Left lobe of liver (tissue), 2 donors: ENCODE measurements around the gene ME3. TPM values are rescaled to one million over a fixed set of nuclear protein-coding genes. Genes with fewer than 3 reads are reported as not detected.

Experiments used
- ATAC-seq: fragments of 200-7000 bp; cut with Tn5 transposase; one replicate; pipeline ENCODE4 v1.9.1; 2020; ENCODE audit warnings: mild to moderate bottlenecking, moderate library complexity
- DNase-seq: peaks from one replicate; pipeline ENCODE4 v3.0.0-alpha.2; 2020; ENCODE audit warnings: low spot score
- total RNA-seq: library from RNA; stranded (reverse); gene quantifications from one replicate; pipeline ENCODE4 v1.2.1, GENCODE V29; 2021
- donor health status: DM: no; HTN: no; CAD: no; lungs with moderate emphysema.
- donor health status: DM: no; HTN: yes; CAD: no.

The ME3 gene
- total RNA-seq, 1 donor from 2014 or later: 4.0 TPM

DNA sequence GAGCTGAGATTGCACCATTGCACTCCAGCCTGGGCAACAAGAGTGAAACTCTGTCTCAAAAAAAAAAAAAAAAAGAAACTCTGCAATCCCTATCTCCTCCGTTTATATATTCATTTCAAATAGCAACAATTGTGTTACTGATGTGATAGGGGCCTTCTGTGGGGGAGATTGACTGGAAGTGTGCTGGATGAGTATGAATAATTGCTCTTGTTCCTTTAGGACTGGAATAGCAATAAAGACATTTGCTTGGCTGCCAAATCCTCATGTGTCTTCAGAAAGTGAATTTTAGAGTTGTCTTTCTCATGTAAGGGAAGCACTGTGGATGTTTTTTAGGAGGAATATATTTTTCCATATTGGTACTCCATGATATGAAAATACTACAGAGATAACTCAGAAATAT, 21.1 kb upstream of the ME3 start:
- ATAC-seq (no peak), DNase-seq (no peak)

DNA sequence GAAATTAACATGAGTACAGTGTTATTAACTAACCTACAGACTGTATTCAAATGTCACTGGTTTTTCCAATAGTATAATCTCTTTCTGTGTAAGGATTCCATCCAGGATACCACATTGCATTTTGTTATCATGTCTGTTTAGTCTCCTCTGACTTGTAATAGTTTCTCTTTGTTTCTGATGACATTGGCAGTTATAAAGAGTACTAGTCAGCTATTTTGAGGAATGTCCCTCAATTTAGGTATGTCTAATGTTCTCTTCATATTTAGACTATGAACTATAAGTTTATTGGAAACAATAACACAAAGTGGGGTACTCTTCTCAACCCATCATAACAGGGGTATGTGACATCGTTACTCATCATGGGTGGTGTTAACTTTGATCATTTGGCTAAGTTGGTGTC, 20.3 kb upstream of the ME3 start:
- ATAC-seq (no peak), DNase-seq (no peak)

DNA sequence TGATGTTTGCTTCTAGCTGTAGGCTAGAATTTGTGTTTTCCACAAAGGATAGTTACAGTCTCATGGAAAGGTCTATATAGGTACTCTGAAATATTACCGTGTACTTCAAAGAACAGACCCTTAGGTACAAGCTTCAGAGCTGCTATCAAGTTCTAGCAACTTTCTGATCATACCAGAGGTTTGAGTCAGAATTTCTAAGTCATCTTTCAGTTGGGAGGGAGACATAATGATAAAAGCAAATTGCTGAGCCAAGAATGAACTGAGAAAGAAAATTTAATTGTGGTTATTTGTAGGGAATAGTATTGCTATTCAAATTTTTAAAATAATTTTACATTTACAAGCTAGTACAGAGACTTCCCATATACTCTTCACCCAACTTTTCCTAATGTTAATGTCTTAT, 19.9 kb upstream of the ME3 start:
- no peak for DNase-seq
- no peak for ATAC-seq

DNA sequence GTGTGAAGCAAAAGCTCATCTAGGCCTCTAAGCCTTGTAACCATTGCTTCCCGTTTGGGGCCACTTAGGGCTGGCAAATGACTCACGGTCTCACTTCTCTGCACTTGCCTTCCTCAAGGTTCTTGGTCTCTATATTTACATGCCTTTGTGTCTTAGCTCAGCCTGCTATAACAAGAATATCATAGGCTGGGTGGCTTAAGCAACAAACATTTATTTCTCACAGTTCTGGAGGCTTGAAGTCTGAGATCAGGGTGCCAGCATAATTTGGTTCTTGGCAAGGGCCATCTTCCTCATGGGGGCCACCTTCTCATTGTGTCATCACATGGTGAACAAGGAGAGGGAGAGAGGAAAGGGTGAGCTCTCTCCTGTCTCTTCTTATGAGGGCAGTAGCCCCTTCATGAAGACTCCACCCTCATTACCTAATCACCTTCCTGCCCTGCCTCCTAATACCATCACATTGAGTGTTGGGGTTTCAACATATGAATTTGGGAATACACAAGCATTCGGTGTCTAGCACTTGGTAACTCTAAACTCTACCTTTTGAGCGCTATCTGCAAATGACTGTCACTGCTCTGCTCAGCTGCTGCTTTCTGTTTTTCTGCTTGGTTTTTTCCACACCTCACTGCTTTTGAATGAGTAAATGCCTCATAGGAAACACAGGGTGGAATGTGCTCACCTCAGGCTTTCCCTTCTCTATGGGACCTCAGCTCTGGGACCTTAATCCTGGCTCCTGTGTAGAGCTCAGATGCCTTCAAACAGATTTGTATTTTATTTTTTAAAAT, 16.2 kb upstream of the ME3 start:
- no peak for ATAC-seq

GRCh38 chr11:86687185-86687778, 14.9 kb upstream of the ME3 start:
- ATAC-seq: peak; percentile 71
- DNase-seq: no peak

More for the DNA sequence above, 16.2 kb upstream of the ME3 start:
- no peak for DNase-seq

DNA sequence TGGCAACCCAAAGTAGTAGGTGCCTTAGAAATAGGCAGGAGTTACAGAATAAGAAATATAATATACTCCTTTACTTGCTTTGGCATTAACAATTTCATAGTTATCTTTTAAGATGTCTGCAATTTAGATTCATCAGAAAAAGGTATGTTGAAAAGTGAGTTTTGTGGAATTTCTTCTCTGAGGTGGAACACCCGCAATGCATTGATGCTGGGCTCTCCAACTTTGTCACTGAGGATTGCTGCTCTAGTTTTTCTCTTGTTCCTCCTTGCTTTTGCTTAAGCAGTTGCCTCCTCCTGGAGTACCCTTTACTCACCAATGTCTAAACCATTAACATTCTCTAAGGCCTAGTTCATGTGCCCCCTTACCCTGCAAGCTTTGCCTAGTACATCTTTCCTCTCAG, 14.1 kb upstream of the ME3 start:
- DNase-seq (no peak), ATAC-seq (no peak)

DNA sequence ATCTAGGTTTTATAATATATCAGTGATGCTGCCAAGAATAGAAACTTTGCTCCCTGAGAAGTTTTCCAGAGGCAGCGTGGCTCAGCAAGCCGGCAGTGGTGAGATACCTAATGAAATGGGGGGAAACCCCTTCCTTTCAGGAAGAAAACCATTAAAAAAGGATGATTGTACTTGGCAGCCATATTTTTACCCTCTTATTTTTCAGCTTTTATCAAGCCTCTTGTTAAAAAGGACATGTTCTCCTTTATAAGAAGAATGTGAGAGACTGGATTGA, 9.0 kb upstream of the ME3 start:
- ATAC-seq (no peak), DNase-seq (no peak)

DNA sequence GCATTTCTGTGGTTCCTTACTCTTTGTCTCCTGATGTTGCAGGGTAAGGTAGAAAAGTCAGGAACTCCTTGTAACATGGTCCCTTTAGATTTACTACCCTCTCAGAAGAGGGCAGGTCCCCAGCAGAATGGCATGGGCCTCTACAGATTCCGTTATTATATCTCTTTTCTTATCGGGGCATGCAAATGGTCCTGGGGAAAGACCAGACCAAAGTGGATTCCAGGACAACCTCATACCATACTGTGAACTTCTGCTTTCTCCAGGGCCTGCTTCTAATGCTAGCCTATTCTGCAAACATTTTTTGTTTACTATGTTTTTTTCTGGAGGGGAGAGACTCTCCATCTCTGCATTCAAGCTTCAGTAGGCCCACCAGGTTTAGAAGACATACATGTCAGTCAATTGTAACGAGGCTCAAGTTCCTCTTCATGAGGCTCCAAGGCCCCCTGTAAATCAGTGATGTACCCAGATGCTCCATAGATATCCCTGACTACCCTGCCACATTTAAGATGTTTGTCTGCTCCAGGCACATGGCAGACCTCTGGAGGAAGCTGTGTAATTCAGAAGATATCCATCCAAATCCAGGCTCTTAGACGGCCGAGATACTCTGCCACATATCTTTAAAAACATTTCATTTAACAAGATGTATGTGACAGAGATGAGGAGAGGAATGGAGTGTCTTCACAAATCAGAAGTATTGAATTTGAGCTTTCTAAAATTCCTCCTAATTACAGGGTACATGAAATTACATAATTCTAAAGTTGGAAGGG, 8.5 kb upstream of the ME3 start:
- no peak for DNase-seq
- no peak for ATAC-seq

DNA sequence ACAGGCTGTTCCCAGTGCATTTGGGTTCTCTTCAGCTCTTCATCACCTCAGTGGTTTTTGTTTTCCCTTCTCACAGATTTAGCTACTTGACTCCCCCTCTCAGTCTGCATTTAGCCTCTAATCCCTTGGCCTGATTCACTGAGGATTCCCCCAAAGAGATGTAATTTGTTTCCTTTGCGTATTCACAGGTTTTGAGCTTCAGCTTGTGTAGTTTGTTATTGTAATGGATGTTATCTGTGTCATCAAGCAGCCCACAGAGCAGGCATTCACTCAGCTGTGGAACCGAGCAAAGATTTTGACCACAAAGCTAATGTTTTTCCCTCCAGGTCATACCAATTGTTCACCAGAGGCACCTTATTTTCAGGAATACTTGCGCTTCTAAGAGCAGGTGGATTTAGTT, 6.4 kb upstream of the ME3 start:
- ATAC-seq: no peak
- no peak for DNase-seq

DNA sequence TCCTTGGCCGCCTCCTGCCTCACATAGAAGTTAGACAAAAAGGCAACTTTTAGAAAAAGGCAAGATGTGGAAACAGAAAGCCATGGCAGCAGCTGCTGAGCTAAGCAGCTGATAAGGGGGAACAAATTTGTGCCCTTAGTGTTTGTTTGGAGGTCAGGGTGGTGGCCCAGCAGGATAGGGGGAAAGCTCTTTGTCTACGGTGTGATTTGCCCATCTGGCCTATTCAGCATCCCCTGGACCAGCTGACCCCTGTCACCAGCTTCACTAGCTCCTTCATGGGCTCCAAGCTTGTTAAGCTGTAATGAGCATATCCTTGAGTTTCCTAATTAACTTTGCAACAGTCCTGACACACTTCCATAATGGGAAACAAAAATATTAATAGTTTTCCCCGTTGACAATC, 5.9 kb upstream of the ME3 start:
- no peak for ATAC-seq
- no peak for DNase-seq

DNA sequence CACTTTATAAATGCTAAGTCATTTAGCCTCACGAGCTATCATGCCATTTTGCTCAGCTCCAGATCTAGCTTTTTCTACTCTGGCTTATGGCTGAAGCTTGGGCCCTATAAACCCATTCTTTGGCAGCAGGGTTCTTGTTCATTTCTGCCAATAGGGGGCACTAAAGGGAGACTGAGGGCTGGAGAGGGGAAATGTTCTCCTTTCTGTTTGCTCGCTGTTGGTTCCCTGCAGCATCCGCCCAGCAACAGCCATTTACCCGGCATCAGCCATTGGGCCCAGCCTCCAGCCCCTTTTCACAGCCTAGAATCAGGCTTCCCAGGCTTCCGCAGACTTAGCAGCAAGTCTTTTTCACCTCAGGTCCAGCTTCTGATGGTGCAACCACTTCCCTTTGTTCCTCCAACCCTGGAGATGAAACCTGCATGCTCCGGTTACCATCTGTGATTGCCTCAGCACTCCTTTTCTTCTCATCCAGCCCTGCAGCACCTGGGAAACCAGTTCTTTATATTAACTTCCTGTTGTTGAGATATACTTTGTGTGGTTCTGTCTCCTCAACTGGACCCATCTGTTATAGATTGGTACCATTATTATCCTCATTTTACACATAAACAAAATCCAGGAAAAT, 4.2 kb upstream of the ME3 start:
- DNase-seq: no peak
- ATAC-seq: no peak

GRCh38 chr11:86676010-86676409, 3.6 kb upstream of the ME3 start:
- no peak for DNase-seq
- ATAC-seq: no peak

DNA sequence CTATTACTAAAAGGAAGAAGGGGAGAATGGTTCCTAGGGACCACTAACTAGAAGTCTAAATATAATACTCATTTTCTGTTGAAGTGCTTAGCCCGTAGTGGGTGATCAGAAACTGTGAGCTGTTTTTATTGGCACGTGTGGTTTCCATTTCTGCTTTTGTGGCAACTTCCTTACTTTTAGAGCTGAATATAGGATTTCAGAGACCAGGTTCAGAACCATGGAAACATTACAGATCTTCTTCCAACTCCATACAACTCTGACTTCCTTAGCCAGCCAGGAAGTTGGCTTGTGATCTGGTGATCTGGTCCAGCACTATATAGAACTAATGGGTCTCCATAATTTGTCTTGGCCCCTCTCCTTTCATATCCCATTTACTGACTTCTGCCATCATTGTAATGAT, 2.6 kb upstream of the ME3 start:
- DNase-seq (no peak), ATAC-seq (no peak)

- DNase-seq: no peak
- ATAC-seq: no peak
Measured at GRCh38 chr11:86673872-86674750, 1.7 kb upstream of the ME3 start.

DNA sequence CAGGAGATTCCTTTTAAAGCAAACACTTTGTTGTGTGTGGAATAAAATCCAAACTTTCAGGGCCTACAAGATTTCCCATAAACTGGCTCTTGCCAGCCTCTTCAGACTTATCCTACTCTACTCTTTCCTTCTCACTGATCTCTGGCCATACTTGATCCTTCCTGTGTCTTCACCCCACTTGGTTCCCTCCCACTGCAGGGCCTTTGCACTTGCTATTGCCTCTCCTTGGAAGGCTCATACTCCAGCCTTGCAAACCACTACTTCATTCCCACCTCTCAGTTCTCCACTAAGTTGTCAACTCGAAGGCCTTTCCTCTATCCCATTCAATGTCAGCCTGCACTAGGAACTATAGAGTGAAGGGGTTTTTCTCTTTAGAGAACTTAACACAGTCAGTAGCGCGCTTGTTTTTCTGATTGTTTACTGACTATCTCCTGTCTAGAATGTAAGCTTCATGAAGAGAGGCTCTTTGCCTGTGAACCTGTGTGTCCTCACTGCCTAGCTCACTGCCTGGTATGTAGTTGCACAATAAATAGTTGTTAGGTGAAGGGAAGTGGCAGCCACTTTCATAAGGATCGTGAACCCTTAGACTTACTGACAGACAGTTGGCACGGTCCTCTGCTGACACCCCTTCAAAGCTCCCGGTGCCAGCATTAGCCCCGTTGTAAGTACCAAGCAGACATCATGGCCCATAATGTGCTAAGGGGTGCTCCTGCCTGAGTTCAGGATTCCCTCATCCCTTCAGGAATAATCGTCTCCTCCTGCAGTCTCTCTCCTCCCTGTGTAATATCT, 833 bp upstream of the ME3 start:
- no peak for ATAC-seq
- no peak for DNase-seq

- peak; percentile 79 for ATAC-seq
- peak; percentile 80 for DNase-seq
Measured at GRCh38 chr11:86671531-86672006, 847 bp downstream of the ME3 start.

GRCh38 chr11:86670911-86671310, 1.5 kb downstream of the ME3 start:
- DNase-seq (no peak), ATAC-seq (no peak)

- ATAC-seq: no peak
- no peak for DNase-seq
Measured at GRCh38 chr11:86670181-86670580, 2.2 kb downstream of the ME3 start.

DNA sequence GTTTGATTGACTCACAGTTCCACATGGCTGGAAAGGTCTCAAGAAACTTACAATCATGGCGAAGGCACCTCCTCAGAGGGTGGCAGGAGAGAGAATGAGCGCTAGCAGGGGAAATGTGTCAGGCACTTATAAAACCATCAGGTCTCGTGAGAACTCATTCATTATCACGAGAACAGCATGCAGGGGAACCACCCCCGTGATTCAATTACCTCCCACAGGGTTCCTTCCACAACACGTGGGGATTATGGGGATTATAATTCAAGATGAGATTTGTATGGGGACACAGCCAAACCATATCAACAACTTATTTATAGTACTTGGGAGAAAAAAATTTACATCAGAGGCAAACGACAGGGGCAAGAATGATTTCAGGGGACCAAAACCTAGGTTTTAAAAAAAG, 3.0 kb downstream of the ME3 start:
- ATAC-seq (no peak), DNase-seq (no peak)

GRCh38 chr11:86668929-86669328, 3.5 kb downstream of the ME3 start:
- no peak for ATAC-seq
- DNase-seq: no peak
